Heart left ventricle (tissue), 13 donors: Measurements from ENCODE around the gene KATNAL1.

Experiments used
- POLR2A ChIP-seq, 2 donors: fragments of 450-650 bp; IDR thresholded peaks; one replicate each; pipeline ENCODE4 v1.6.1; 2017; ENCODE audit warnings: antibody characterized with exemption in 2 of 2, mild to moderate bottlenecking in 2 of 2, moderate library complexity in 2 of 2
- TF ChIP-seq, protein P1 (sequence below), 12 donors: fragments of 200-600 bp; sonication (generic) in 4 of 12; IDR thresholded peaks; one replicate each; pipeline versions ENCODE4 v1.5.0 to v1.8.0; 2018 to 2022; ENCODE audit warnings: antibody characterized with exemption in 12 of 12, mild to moderate bottlenecking in 5 of 12
- donor health status: ischemic (EF 13 %, LVEDD 7.1; RV severe dilation, severe dysfunction).
- donor health status: DM: no; HTN: yes; CAD: no.
- donor health status: DM: no; HTN: no; CAD: no.
- donor health status: ischemic (EF 25% LVEDD 6.9; RV normal size, moderate dysfunction).
- donor health status: ischemic (EF 25% LVEDD 5.7; RV mildly dilated, moderate dysfunction).
- donor health status: ischemic (EF 35%, LVEDD 5.7; RV mildly dilated, moderate dysfunction).
- donor health status: nonischemic (EF 11% LVEDD 7.7; RV severe dilation, severe dysfunction).
- donor health status: DM: yes; HTN: yes; CAD: no.
- donor health status: PGD.
- donor health status: ischemic (EF 29% LVEDD 5.4; RV normal size, mild dysfunction).
- donor health status: nonischemic (EF 23%, LVEDD 6.1; RV moderate dilation, normal function).

DNA sequence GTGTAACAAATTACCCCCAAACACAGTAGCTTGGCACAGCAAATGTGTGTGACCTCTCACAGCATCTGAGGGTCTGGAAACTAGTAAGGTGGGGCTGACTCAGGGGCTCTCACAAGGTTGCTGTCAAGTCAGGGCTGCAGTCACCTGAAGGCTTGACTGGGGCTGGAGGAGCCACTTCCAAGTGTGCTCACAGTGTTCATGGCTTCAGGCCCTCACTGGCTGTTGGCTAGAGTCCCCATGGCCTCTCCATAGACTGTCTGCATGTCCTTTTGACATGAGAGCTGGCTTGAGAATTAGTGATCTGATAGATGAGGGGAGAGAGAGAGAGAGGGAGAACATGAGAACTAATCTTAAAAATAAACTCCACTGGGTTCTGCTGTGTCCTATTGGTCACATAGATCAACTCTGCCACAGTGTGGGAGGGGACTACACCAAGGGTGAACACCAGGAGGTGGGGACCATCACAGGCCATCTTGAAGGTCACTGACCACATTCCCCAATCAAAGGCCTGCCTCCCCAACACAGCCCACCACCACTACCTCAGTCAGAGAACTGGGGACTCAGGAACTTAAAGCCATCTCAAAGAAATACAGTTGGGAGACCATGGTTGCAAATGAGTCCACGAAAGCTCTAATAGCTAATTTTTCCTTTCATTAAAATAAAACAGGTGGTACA is 38.2 kb upstream of the KATNAL1 start:
- TF ChIP-seq, protein P1, sequence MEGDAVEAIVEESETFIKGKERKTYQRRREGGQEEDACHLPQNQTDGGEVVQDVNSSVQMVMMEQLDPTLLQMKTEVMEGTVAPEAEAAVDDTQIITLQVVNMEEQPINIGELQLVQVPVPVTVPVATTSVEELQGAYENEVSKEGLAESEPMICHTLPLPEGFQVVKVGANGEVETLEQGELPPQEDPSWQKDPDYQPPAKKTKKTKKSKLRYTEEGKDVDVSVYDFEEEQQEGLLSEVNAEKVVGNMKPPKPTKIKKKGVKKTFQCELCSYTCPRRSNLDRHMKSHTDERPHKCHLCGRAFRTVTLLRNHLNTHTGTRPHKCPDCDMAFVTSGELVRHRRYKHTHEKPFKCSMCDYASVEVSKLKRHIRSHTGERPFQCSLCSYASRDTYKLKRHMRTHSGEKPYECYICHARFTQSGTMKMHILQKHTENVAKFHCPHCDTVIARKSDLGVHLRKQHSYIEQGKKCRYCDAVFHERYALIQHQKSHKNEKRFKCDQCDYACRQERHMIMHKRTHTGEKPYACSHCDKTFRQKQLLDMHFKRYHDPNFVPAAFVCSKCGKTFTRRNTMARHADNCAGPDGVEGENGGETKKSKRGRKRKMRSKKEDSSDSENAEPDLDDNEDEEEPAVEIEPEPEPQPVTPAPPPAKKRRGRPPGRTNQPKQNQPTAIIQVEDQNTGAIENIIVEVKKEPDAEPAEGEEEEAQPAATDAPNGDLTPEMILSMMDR (IDR thresholded peaks at IDR 0.05), result no peak
- TF ChIP-seq POLR2A (IDR thresholded peaks at IDR 0.05), result no peak
